Uterus (tissue), 2 donors: ENCODE results near the gene GALNT7.

ENCODE experiments used
- POLR2A ChIP-seq, 2 donors: fragments of 450-650 bp; IDR thresholded peaks; one replicate each; pipeline ENCODE4 v1.6.1; 2016; ENCODE audit warnings: antibody characterized with exemption in 2 of 2, mild to moderate bottlenecking in 1 of 2, moderate library complexity in 1 of 2
- TF ChIP-seq, protein P1 (sequence below), 4 experiments: fragments of 200-600 bp in 2 of 4; fragments of 450-650 bp in 2 of 4; sonication (generic) in 2 of 4; IDR thresholded peaks; one replicate each; pipeline ENCODE4 v1.5.1; 2016 to 2019; ENCODE audit warnings: antibody characterized with exemption in 4 of 4, mild to moderate bottlenecking in 2 of 4, moderate library complexity in 1 of 4

- TF ChIP-seq, protein P1, sequence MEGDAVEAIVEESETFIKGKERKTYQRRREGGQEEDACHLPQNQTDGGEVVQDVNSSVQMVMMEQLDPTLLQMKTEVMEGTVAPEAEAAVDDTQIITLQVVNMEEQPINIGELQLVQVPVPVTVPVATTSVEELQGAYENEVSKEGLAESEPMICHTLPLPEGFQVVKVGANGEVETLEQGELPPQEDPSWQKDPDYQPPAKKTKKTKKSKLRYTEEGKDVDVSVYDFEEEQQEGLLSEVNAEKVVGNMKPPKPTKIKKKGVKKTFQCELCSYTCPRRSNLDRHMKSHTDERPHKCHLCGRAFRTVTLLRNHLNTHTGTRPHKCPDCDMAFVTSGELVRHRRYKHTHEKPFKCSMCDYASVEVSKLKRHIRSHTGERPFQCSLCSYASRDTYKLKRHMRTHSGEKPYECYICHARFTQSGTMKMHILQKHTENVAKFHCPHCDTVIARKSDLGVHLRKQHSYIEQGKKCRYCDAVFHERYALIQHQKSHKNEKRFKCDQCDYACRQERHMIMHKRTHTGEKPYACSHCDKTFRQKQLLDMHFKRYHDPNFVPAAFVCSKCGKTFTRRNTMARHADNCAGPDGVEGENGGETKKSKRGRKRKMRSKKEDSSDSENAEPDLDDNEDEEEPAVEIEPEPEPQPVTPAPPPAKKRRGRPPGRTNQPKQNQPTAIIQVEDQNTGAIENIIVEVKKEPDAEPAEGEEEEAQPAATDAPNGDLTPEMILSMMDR (IDR thresholded peaks at IDR 0.05): no peak
- TF ChIP-seq POLR2A (IDR thresholded peaks at IDR 0.05): peak; percentile 10 to 42
Observed at GRCh38 chr4:173371292-173372192, 202.9 kb downstream of the GALNT7 start.
